ENCODE measurements around the gene PDE5A.

- TF ChIP-seq SIN3A (IDR thresholded peaks at IDR 0.05; ENCODE audit: borderline replicate concordance, insufficient read depth, low read length) (no peak), POLR2AphosphoS5 (IDR thresholded peaks at IDR 0.05; ENCODE audit: low read depth, low read length) (no peak), REST (IDR thresholded peaks at IDR 0.05; ENCODE audit: insufficient read depth in 1 of 2, low read depth in 2 of 2, low read length in 2 of 2) (no peak), TAF1 (IDR thresholded peaks at IDR 0.05; ENCODE audit: borderline replicate concordance, insufficient read depth, low read length) (no peak)
These were observed 35.7 kb upstream of the PDE5A start for GRCh38 chr4:119664168-119664907.

Data from PFSK-1 (cell line).